Stimulated activated CD8-positive, alpha-beta memory T cell treated with anti-CD3 and anti-CD28 coated beads, Interleukin-2, amount 100 ng/mL, for 1 hour (primary cell): ENCODE measurements around the gene MED16.

Experiments
- DNase-seq, 2 donors: peaks; one replicate each; pipeline ENCODE4 v3.0.0-alpha.2; 2020; ENCODE audit warnings: low read depth in 2 of 2

Gene MED16

DNA sequence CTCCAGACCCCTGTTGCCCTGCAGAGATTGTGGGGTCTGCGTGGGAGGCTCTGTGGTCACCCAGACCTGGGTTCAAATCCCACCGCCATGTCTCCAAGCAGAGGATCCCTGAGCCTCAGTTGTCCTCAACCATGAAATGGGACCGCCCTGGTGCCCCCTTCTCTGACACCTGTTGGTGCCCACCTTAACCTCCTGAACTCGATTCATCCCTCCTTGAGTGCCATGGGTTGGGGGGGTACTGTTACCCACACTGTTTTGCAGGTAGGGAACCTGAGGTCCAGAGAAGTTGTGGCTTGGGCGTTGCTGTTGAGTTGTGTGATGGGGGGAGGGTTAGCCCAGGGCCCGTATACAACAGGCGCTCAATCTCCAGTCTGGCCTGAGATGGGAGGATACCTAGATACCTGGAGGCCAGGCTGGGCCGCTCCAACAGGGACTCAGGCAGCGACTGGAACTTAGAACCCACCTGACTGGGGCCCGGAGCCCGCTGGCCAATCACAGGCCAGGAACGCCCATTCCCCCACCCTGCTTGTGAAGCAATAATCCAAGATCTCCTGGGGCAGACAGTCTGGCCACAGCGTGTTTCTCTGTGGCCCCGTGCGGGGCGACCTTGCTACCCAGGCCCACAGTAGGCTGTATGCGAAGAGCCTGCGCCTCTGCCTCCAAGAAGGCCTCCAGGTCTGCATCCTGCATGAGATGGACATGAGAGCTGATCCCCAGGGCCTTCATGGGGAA lies 35.6 kb upstream of the MED16 start:
- DNase-seq, result no peak

DNA sequence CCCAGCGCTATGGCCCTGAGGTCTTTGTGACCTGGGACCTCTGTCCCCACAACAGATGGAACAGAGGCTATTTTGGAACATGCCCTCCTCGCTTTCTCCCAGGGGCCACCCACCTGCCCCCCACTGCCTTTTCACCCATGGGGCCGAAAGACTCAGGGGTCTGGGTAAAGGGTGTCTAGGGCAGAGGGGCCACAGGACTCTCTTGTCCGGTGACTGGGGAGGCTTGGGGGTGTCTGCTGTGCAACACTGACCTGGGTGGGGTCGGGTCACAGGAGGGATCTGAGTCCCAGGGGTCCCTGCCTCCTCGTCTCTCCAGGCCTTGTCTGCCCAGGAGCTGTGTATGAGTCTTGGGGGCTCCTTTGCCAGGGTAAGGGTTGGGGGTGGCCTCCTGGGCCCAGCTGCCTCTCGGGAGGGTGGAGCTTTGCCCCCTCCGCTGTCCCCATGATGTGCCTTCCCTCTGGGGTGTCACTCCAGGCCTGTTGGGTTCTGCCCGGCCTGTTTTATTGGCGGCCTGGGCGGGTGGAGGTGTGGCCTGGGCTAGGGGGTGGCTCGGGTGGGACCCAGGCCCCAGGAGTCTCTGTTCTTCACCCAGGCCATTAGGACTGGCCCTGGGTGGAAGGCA lies 34.9 kb upstream of the MED16 start:
- no peak for DNase-seq

DNA sequence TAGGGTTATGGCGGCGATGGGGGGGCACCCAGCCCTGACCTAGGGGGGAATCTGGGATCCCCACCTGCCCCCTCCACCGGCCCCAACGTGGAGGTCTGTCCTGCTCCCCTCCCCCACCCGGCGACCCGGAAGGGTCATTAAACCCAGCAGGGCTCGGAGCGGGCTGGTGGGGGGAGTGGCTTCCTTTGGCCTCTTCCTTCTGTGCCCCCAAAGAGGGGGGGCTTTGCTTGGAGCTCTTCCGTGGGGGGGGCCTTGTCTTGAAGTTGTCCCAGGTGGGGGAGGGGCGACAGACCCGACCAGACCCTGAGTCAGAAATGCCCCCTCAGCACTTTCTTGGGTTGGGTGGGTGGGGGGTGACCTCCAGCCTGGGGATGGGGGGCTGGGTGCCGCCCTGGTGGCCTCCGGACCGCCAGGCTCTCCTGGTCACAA lies 34.4 kb upstream of the MED16 start:
- DNase-seq, result no peak

DNA sequence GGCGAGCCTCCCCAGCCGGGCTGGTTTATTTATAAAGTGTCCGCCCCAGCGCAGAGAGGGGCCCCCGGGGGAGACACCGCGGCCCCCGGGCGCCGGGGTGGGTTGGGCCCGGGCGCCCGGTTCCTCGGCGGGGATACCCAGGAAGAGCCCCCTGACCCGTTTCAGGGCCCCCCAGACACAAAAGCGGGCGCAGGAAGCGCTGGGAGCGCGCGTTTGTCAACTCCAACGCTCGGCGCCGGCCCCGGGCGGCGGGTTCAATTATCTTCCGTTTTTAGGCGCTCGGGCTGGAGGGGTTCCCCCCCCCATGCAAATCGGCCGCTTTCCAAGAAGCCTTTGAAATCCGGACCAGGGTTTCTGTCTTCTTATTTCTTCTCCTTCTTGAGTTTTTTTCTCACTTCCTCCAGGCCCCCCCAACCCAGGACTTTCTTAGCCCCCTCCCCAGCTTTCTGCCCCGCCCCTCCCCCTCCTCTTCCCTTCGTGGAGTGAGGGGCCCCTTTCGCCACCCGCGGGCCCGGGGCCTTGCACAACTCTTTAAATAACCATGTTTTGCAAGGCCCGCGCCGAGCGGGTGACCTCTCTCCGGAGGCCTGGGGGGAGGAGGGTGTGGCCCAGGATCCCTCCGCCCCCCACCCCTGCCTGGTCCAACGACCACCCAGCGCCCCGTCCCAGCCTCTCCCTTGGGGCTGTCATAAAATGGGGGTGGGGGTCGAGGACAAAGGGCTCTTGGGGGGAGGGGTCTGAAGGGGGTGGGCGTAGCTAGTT lies 33.8 kb upstream of the MED16 start:
- DNase-seq, result no peak

DNA sequence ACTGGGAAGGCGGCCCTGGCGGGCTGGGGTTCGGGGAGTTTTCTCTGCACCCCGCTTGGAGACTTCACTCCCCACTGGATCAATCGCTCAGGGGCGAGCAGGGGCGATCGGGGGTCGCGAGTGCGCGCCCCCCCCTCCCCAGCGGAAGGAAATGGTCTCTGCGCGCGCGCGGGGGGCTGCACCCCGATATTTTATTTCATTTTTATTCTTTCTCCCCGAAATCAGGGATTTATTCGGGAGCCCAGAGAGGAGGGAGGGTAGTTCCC lies 33.3 kb upstream of the MED16 start:
- no peak for DNase-seq

DNA sequence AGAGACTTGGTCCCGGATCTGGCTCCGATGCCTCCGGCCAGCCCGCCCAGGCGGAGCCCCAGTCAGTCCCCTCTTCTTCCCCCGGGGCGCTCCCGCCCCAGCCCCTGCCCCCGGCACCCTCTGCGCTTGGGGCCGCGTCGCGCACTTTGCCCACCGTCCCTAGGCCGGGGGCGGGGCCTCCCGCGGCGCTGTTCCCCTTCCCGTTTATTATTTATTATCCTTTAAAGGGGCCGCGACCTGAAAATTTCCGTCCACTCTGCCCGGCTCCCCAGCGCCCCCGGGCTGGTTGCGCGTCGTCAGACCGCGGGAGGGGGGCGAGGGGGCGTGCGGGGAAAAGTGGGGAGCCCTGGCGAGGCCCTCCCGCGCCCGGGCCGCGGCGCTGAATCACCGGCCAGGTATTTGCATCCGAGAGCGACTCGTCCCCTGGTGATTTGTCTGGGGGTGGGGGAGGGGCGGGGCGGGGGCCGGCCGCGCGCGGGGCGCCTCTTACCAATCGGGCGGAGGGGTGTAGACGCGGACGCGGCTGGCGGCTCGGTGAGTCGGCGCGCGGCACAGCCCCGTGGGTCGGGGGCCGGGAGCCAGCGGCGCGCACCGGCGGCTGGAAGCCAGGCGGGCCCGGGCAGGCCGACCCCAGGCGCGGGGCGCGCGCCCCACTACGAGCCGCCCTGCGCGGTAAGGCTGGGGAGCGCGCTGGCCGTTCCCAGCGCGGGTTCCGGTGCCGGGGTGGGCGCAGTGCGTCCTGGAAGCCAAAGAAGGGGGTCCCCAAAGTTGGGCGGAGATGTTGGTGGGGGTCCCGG lies 32.7 kb upstream of the MED16 start, which contains the start of gene ARID3A:
ARID3A (plus strand) TSS at position 510 of the 797 bp plus-strand sequence. CDS start 3,494 bp downstream, outside the sequence.
- DNase-seq, result peak; percentile 41 to 56

DNA sequence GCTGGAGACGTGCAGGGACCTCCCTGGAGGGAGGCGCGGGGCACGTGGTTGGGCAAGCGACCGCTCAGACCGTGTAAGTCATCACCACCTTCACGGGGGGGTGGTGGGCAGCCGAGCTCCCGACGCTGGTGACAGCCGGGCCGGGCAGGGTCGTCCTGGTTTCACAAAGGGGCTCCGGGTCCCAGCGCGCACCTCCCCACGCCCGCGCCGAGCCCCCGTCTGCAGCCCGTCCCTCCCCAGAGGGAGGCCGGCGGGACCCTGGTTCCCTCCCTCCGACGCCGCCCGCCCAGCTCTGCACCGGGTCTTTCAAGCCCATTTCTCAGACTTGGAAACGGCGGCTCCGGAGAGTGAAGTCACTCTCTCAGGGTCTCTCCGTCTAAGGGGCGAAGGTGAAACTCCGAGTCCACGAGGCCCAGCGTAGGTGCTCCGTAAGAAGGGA lies 32.1 kb upstream of the MED16 start:
- DNase-seq, result no peak

DNA sequence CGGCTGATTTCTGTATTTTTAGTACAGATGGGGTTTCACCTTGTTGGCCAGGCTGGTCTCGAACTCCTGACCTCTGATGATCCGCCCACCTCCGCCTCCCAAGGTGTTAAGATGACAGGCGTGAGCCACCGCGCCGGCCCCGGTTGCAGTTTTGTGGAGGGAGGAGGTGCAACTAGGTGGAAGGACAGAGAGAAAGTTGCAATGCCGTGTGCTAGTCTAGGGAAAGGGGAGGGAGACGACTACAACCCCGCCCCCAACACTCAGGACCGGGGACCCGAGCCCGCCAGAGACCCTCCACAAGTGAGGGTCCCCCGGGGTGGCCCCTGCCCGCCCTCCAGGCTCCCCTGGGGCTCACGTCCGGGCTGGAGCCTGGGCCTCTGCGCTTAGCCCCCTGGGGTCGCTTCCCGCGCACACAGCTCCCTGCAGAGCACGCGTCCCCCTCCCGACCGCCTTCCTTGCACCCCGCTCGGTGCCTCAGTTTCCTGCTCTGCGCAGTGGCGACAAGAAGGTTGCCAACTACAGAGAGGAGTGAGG lies 31.6 kb upstream of the MED16 start:
- no peak for DNase-seq

DNA sequence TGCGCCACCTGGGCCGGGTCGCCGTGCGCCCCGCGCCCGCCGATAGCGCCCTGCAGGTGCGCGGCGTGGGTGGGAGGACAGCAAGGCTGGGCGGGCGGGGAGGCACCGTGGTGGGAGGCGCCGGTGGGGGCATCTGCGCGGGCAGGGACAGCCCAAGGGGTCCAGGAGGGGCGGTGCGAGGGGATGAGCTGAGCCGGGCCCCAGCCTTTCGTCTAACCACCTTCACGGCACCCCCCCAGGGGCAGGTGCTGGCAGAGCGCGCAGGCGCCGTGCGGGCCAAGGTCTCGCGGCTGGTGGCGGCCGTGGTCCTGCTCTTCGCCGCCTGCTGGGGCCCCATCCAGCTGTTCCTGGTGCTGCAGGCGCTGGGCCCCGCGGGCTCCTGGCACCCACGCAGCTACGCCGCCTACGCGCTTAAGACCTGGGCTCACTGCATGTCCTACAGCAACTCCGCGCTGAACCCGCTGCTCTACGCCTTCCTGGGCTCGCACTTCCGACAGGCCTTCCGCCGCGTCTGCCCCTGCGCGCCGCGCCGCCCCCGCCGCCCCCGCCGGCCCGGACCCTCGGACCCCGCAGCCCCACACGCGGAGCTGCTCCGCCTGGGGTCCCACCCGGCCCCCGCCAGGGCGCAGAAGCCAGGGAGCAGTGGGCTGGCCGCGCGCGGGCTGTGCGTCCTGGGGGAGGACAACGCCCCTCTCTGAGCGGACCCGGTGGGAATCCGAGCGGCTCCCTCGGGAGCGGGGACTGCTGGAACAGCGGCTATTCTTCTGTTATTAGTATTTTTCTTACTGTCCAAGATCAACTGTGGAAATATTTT lies 27.3 kb upstream of the MED16 start:
- DNase-seq, result peak in 1 of 2 donors; percentile 50

DNA sequence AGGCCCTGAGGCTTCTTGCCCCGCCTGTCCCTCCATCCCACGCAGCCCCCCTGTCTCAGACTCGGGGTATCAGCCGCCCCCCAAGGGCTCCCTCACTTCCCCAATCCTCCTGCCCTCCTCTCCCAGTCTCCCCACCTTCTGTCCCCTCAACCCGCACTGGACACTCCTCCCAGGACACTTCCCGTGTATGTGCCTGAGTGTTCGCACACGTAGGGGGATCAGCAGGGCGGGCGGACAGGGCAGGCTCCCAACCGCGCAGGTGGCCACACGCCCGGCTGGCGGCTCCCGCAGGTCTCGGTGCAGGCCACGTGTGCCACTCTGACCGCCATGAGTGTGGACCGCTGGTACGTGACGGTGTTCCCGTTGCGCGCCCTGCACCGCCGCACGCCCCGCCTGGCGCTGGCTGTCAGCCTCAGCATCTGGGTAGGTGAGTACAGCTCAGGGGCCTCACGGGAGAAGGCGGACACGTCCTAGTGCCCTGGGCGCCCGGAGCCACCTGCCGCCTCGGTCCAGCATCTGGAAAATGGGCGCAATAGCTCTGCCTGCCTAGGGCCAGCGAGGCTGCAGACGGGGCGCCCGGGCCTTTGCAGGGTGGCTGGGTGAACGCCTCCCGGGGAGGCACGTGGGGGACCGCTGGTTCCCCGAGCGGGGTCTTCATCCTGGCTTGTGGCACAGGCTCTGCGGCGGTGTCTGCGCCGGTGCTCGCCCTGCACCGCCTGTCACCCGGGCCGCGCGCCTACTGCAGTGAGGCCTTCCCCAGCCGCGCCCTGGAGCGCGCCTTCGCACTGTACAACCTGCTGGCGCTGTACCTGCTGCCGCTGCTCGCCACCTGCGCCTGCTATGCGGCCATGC lies 26.4 kb upstream of the MED16 start:
- DNase-seq, result no peak

DNA sequence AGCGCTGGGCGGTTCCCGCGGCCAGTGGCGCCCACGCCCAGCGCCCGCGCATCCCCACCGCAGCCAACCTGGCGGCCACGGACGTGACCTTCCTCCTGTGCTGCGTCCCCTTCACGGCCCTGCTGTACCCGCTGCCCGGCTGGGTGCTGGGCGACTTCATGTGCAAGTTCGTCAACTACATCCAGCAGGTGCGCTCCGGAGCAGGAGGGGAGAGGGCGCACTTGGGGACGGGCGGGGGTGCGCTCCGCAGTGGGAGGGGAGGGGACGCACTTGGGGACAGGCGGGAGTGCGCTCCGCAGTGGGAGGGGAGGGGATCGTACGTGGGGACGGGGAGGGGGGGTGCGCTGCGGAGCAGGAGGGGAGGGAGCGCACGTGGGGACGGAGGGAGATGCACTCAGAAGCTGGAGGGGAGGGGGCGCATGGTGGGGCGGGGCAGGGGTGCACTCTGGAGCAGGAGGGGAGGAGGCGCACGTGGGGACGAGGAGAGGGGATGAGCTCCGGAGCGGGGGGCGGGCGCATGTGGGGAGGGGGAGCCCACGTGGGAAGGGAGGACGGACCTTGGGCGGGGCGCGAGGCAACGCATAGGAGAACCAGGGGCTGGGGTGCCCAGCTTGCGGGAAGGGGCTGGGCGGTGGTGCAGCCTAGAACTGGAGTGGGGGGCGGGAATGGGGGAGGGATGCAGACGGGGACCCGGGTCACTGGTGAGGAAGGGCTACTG lies 25.7 kb upstream of the MED16 start:
- no peak for DNase-seq

DNA sequence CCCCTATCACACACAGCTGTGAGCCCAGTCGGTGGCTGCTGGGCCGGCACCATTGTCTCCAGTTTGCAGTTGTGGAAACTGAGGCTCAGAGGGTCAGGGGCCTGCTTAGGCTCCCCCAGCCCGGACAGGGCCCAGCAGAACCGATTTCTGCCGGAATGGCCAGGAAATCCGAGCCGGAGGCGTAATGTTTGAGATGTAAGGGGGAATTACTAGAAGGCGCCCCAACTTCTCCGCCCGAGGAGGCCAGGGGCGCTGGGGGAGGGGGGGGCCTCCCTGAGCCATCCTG lies 25.1 kb upstream of the MED16 start:
- DNase-seq, result no peak

DNA sequence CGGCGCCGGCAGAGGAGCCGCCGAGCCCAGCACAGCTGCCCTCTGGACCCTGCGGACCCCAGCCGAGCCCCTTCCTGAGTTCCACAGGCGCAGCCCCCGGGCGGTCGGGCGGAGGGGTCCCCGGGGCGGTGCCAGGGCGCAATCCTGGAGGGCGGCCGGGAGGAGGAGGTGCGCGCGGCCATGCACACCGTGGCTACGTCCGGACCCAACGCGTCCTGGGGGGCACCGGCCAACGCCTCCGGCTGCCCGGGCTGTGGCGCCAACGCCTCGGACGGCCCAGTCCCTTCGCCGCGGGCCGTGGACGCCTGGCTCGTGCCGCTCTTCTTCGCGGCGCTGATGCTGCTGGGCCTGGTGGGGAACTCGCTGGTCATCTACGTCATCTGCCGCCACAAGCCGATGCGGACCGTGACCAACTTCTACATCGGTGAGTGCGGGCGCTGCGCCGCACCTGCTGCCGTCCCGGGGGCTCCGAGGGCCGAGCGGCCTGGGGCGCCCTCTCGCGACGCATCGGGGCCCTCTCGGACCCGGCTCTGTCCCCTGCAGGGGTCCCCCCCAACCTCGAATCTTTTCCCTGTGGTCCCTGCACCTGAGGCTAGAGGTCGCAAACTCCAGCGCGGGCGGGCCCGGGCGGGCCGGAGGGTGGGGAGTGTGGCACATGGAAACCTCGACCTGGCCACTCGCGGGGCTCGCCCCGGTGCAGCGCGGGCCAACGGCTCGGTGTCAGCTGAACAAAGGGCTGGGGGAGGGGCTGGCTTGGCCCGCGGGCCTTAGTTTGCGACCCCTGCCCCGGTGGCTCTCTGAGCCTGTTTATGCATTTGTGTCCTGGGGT lies 24.6 kb upstream of the MED16 start, which contains the start of gene KISS1R:
KISS1R (plus strand) TSS at position 11 of the 829 bp plus-strand sequence; CDS start at position 181, 170 bp downstream.
- DNase-seq, result no peak

DNA sequence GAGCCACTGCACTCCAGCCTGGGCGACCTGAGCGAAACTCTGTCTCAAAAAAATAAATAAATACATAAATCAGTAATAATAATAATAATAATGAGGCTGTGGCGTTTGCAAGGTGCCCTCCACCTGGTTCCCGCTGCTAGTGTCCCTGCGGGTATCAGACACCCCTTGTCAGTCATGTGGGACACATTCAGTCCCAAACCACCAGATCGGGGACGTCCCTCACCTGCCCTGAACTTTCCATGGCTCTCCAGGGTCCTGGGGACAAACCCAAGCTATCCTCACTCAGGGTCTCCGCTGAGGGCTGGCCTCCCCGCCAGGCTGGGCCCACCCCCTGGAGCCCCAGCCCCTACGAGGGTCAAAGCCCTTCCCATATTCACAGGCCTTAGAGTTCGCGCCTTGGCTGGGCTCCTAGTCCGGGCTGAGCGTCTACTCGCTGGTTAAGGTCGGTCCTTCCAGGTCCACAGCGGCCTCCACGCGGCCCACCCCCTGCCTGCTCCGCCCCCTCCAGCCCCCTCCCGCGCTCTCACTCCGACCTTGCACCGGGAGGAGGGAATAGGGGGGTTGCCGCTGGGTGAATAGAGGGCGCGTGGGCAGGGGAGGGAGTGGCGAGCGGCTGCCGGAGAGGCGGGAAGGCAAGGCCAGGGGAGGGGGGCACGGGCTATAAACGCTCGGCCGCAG lies 23.8 kb upstream of the MED16 start:
- DNase-seq, result no peak

DNA sequence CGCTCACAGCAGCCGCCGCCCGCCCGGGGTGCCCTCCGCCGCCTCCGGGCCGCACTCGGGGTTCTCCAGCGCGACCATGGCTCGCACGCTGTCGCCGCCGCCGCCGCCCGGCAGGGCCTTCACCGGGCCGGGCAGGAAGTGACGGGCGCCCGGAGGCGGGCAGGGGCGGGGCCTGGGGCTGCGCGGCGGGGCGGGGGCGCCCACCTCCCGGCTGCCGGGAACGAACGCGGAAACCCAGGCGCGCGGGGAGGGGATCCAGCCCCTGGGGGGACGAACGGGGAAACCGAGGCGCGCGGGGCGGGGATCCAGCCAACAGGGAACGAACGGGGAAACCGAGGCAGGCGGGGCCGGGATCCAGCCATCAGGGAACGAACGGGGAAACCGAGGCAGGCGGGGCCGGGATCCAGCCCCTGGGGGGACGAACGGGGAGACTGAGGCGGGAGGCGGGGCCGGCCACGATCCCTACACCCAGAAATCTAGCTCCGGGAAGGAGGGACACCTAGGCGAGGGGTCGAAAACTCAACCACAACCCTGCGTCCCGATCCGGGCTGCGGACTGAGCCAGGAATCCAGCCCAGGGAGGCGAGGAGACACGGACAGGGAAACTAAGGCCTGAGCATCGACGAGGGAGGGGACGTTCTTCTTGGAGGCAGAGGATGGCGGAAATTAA lies 20.2 kb upstream of the MED16 start, which contains the start of gene R3HDM4:
R3HDM4 (minus strand) TSS at position 140 of the 669 bp plus-strand sequence; CDS start at position 78, 62 bp downstream.
- DNase-seq, result peak; percentile 71 to 72

DNA sequence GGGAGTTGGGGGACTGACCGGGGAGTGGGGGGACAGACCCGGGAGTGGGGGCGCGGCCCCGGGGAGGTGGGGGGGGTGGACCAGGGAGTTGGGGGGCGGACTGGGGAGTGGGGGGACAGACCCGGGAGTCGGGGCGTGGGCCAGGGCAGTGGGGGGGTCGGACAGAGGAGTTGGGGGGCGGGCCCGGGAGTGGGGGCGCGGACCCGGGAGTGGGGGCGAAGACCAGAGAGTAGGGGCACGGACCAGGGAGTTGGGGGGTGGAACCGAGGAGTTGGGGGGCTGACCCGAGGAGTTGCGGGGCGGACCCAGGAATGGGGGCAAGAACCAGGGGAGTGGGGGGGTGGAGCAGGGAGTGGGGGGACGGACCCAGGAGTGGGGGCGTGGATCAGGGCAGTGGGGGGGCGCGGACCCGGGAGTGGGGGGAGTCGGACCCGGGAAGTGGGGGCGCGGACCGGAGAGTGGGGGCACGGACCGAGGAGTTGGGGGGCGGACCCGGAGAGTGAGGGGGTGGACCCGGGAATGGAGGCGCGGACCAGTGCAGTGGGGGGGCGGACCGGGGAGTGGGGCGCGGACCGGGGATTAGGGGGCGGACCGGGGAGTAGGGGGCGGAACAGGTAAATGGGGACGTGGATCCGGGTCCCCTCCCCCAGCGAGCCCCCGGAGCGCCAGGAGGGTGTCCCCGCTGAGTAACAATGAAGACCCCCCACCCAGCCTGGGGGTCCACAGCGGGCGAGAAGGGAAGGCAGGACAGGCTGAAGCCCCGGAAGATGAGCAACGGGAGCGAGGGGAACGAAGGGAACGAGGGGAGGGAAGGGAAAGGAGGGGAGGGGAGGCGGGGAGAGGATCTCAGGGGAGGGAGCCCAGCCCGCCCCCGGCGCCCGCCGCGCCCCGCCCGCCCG lies 19.4 kb upstream of the MED16 start:
- DNase-seq, result no peak
